H1 (cell line): ENCODE measurements around the gene CDK8. TPM values are rescaled to one million over a fixed set of nuclear protein-coding genes. Genes with fewer than 3 reads are reported as not detected.

ENCODE experiments used
- CTCF ChIA-PET: fragments of 300-600 bp; sonication (Branson Sonifier 250); formaldehyde crosslinking; loops from one replicate; lab custom pipeline; 2021; ENCODE audit not compliant: partially characterized antibody; lab: Charles Lee
- POLR2A ChIA-PET: fragments of 300-600 bp; sonication (Branson Sonifier 250); formaldehyde crosslinking; loops from one replicate; lab custom pipeline; 2021; ENCODE audit warnings: inconsistent platforms; ENCODE audit not compliant: partially characterized antibody; lab: Charles Lee
- DNase-seq, 2 experiments: peaks; one replicate each; pipeline versions ENCODE4 v3.0.0 to v3.0.0-alpha.2; 2010 to 2022; ENCODE audit warnings: low spot score in 2 of 2, low read depth in 1 of 2, mixed read lengths in 1 of 2
- FAIRE-seq: peaks from 2 replicates; lab custom pipeline; 2011; peaks lifted over from hg19 to GRCh38; lab: Jason Lieb, UNC
- H2AFZ ChIP-seq: 2 replicates; pipeline ENCODE4 v1.8.1; 2012; ENCODE audit warnings: low read length, inconsistent platforms
- H2AK5ac ChIP-seq: 2 replicates; pipeline ENCODE4 v1.6.1; 2013; ENCODE audit warnings: low read depth, low read length
- H2BK120ac ChIP-seq: replicated peaks from 2 replicates; pipeline ENCODE3; 2013; ENCODE audit warnings: low read depth, low read length, inconsistent platforms
- H2BK12ac ChIP-seq: 2 replicates; pipeline ENCODE4 v1.6.1; 2013; ENCODE audit warnings: low read depth, low read length
- H2BK15ac ChIP-seq: 2 replicates; pipeline ENCODE4 v1.6.1; 2013; ENCODE audit warnings: low read length
- H2BK20ac ChIP-seq: 2 replicates; pipeline ENCODE4 v1.6.1; 2013; ENCODE audit warnings: low read length
- H2BK5ac ChIP-seq: 2 replicates; pipeline ENCODE4 v1.6.1; 2013; ENCODE audit warnings: low read depth, low read length
- H3K14ac ChIP-seq: 2 replicates; pipeline ENCODE4 v1.6.1; 2013; ENCODE audit warnings: inconsistent platforms; ENCODE audit not compliant: insufficient read length
- H3K18ac ChIP-seq: 2 replicates; pipeline ENCODE4 v1.6.1; 2013; ENCODE audit warnings: low read length; ENCODE audit errors: extremely low read depth
- H3K23ac ChIP-seq: 2 replicates; pipeline ENCODE4 v1.6.1; 2013; ENCODE audit warnings: inconsistent platforms; ENCODE audit not compliant: insufficient read length
- H3K23me2 ChIP-seq: 2 replicates; pipeline ENCODE4 v1.6.1; 2013; ENCODE audit warnings: low read depth, low read length
- H3K27ac ChIP-seq: 2 replicates; pipeline ENCODE4 v1.6.1; 2011; ENCODE audit warnings: low read depth, low read length, inconsistent platforms
- H3K27me3 ChIP-seq, 4 experiments: replicated peaks in 1 of 4; 1 replicate in 1 of 4; 2 replicates in 3 of 4; pipeline versions ENCODE4 v1.6.1 to v1.8.1; 2011 to 2013; ENCODE audit warnings: low read length in 3 of 4, mild to moderate bottlenecking in 3 of 4, inconsistent platforms in 2 of 4, mixed read lengths in 2 of 4, moderate library complexity in 1 of 4; ENCODE audit not compliant: control insufficient read depth in 3 of 4, insufficient read depth in 3 of 4; ENCODE audit errors: extremely low read depth in 1 of 4
- H3K36me3 ChIP-seq, 4 experiments: 2 replicates each; pipeline versions ENCODE4 v1.6.1 to v1.8.1; 2011 to 2013; ENCODE audit warnings: mild to moderate bottlenecking in 4 of 4, low read length in 3 of 4, moderate library complexity in 2 of 4, control low read depth in 1 of 4, inconsistent platforms in 1 of 4; ENCODE audit not compliant: insufficient read depth in 4 of 4, control insufficient read depth in 2 of 4
- H3K4ac ChIP-seq: replicated peaks from 2 replicates; pipeline ENCODE3; 2013; ENCODE audit warnings: low read length, low read depth, mixed read lengths, inconsistent platforms; ENCODE audit not compliant: insufficient read length
- H3K4me1 ChIP-seq, 4 experiments: replicated peaks in 1 of 4; 1 replicate in 1 of 4; 2 replicates in 3 of 4; pipeline versions ENCODE4 v1.6.1 to v1.8.1; 2011 to 2013; ENCODE audit warnings: low read length in 3 of 4, inconsistent platforms in 2 of 4, mixed read lengths in 1 of 4; ENCODE audit not compliant: insufficient read depth in 4 of 4, control insufficient read depth in 3 of 4
- H3K4me2 ChIP-seq, 2 experiments: 2 replicates each; pipeline versions ENCODE4 v1.6.1 to v1.8.1; 2011 to 2013; ENCODE audit warnings: low read depth in 2 of 2, low read length in 2 of 2, control low read depth in 1 of 2, inconsistent platforms in 1 of 2, mild to moderate bottlenecking in 1 of 2; ENCODE audit not compliant: insufficient read depth in 1 of 2
- H3K4me3 ChIP-seq, 4 experiments: fragments of 200-600, 300-600 bp in 1 of 4; sonication (generic), shearing (Covaris generic), sonication (Bioruptor Twin) in 1 of 4; 2 replicates each; pipeline versions ENCODE4 v1.5.1 to v1.8.1; 2011 to 2016; ENCODE audit warnings: low read length in 4 of 4, low read depth in 3 of 4, control low read depth in 2 of 4, inconsistent platforms in 2 of 4, mild to moderate bottlenecking in 2 of 4, mixed read lengths in 1 of 4, moderate library complexity in 1 of 4; ENCODE audit not compliant: insufficient read depth in 2 of 4; ENCODE audit errors: extremely low read depth in 1 of 4
- H3K56ac ChIP-seq: replicated peaks from 2 replicates; pipeline ENCODE3; 2013; ENCODE audit warnings: low read depth, mild to moderate bottlenecking, mixed read lengths, low read length, inconsistent platforms; ENCODE audit not compliant: insufficient read length
- H3K79me1 ChIP-seq: 2 replicates; pipeline ENCODE4 v1.6.1; 2013; ENCODE audit warnings: low read depth, low read length, control low read depth
- H3K79me2 ChIP-seq, 2 experiments: 2 replicates each; pipeline versions ENCODE4 v1.6.1 to v1.8.1; 2012 to 2013; ENCODE audit warnings: low read length in 2 of 2, mild to moderate bottlenecking in 2 of 2, inconsistent platforms in 1 of 2; ENCODE audit not compliant: insufficient read depth in 2 of 2, control insufficient read depth in 1 of 2
- H3K9ac ChIP-seq, 4 experiments: replicated peaks in 1 of 4; 1 replicate in 1 of 4; 2 replicates in 3 of 4; pipeline versions ENCODE4 v1.6.1 to v1.8.1; 2011 to 2013; ENCODE audit warnings: low read depth in 3 of 4, low read length in 3 of 4, control low read depth in 2 of 4, mild to moderate bottlenecking in 2 of 4, moderate library complexity in 2 of 4, inconsistent platforms in 1 of 4; ENCODE audit errors: extremely low read depth in 1 of 4
- H3K9me3 ChIP-seq, 2 experiments: 2 replicates each; pipeline versions ENCODE4 v1.6.1 to v1.8.1; 2012 to 2013; ENCODE audit warnings: mild to moderate bottlenecking in 2 of 2, moderate library complexity in 2 of 2, control low read depth in 1 of 2, inconsistent platforms in 1 of 2, low read depth in 1 of 2, low read length in 1 of 2, mixed read lengths in 1 of 2; ENCODE audit not compliant: insufficient read depth in 2 of 2
- H4K20me1 ChIP-seq, 2 experiments: replicated peaks in 1 of 2; 2 replicates each; pipeline versions ENCODE3 to v1.8.1; 2011 to 2013; ENCODE audit warnings: inconsistent platforms in 2 of 2, low read length in 2 of 2, mild to moderate bottlenecking in 1 of 2; ENCODE audit not compliant: insufficient read depth in 2 of 2, control insufficient read depth in 1 of 2
- H4K5ac ChIP-seq: 2 replicates; pipeline ENCODE4 v1.6.1; 2013; ENCODE audit warnings: low read length, low read depth, mixed read lengths, inconsistent platforms; ENCODE audit not compliant: insufficient read length
- H4K8ac ChIP-seq: 2 replicates; pipeline ENCODE4 v1.8.0; 2013; ENCODE audit warnings: mild to moderate bottlenecking, moderate library complexity, low read length, inconsistent platforms; ENCODE audit not compliant: insufficient read depth; ENCODE audit errors: extremely low read depth
- H4K91ac ChIP-seq: replicated peaks from 2 replicates; pipeline ENCODE3; 2013; ENCODE audit warnings: low read length, mixed read lengths, inconsistent platforms; ENCODE audit not compliant: insufficient read length
- ATF2 ChIP-seq: IDR thresholded peaks from 2 replicates; pipeline ENCODE4 v1.6.1; 2012; ENCODE audit warnings: low read length, inconsistent platforms
- BRCA1 ChIP-seq: IDR thresholded peaks from 2 replicates; pipeline ENCODE4 v1.6.1; 2012; ENCODE audit warnings: low read depth, low read length, improper control_type of control experiment
- CREB1 ChIP-seq: IDR thresholded peaks from 2 replicates; pipeline ENCODE4 v1.6.1; 2012; ENCODE audit warnings: inconsistent platforms
- E2F6 ChIP-seq: IDR thresholded peaks from 2 replicates; pipeline ENCODE4 v1.6.1; 2012; ENCODE audit warnings: inconsistent platforms
- EGR1 ChIP-seq: IDR thresholded peaks from 2 replicates; pipeline ENCODE4 v1.6.1; 2011; ENCODE audit warnings: low read depth, low read length, borderline replicate concordance
- FOSL1 ChIP-seq: IDR thresholded peaks from 2 replicates; pipeline ENCODE4 v1.6.1; 2011; ENCODE audit warnings: mild to moderate bottlenecking, low read depth, low read length, moderate library complexity; ENCODE audit not compliant: insufficient read depth
- JUND ChIP-seq: IDR thresholded peaks from 2 replicates; pipeline ENCODE4 v1.6.1; 2011; ENCODE audit warnings: mild to moderate bottlenecking, improper control_type of control experiment, low read length
- KDM4A ChIP-seq: IDR thresholded peaks from one replicate; pipeline ENCODE4 v1.7.1; 2012; ENCODE audit warnings: low read depth, mild to moderate bottlenecking, moderate library complexity, low read length, inconsistent platforms; ENCODE audit not compliant: severe bottlenecking
- POU5F1 ChIP-seq: IDR thresholded peaks from 2 replicates; pipeline ENCODE4 v1.6.1; 2011; ENCODE audit warnings: low read depth, mild to moderate bottlenecking, low read length, moderate library complexity
- SIX5 ChIP-seq: IDR thresholded peaks from 2 replicates; pipeline ENCODE4 v1.6.1; 2011; ENCODE audit warnings: mild to moderate bottlenecking, low read depth, low read length
- USF2 ChIP-seq: IDR thresholded peaks from 2 replicates; pipeline ENCODE4 v1.6.1; 2011; ENCODE audit warnings: low read length, improper control_type of control experiment
- ZNF274 ChIP-seq: IDR thresholded peaks from 2 replicates; pipeline ENCODE4 v1.7.0; 2012; ENCODE audit warnings: low read length, borderline replicate concordance; ENCODE audit errors: extremely low read depth
- WGBS, 2 experiments: shearing (Covaris generic) in 1 of 2; methylation state at CpG; one replicate each; pipeline versions ENCODE4 v1.1.6 to v1.1.7; 2013 to 2015; ENCODE audit warnings: low lambda C conversion rate in 2 of 2, mixed read lengths in 2 of 2, inconsistent platforms in 1 of 2, low coverage in 1 of 2, missing lambda C conversion rate in 1 of 2; ENCODE audit not compliant: insufficient replicate concordance in 2 of 2, insufficient coverage in 1 of 2, insufficient read length in 1 of 2; ENCODE audit errors: extremely low coverage in 1 of 2, missing lambda C conversion rate in 1 of 2; 5-methylcytosine and 5-hydroxymethylcytosine counted together
- polyA plus RNA-seq, 7 experiments: library from polyadenylated mRNA; depleted of rRNA in 3 of 7; stranded (reverse) in 5 of 7; unstranded in 2 of 7; fragments of >200 nt in 5 of 7; fragments of 200-250 nt in 2 of 7; gene quantifications; 1 replicate in 5 of 7; 2 replicates in 1 of 7; 4 replicates in 1 of 7; pipeline versions ENCODE4 v1.2.1 to v1.2.3, GENCODE V29; 2011 to 2013; ENCODE audit warnings: missing spikeins in 2 of 7, mixed read lengths in 2 of 7
- total RNA-seq: library from RNA; stranded (reverse); fragmentation: NEBNext Ultra II Directional; extraction: Animal tissue kit (Norgen Biotek cat#: 25700); gene quantifications from 2 replicates; pipeline ENCODE4 v1.2.1, GENCODE V29; 2021

The CDK8 gene
- total and polyA plus RNA-seq, 2 of the 8 experiments (the other 6 are each of a cell fraction or from before 2014, with no cell fraction given), result 22.1 to 25.6 TPM

GRCh38 chr13:26411206-26411605, 157.3 kb downstream of the CDK8 start:
- Histone ChIP-seq H3K23ac (no peak overlapping the region), H2AFZ (no peak overlapping the region), H3K27me3 (no peaks in the 10 kb centered on the region), H2BK20ac (no peak overlapping the region), H4K91ac (no peak overlapping the region), H3K4me3 (no peak overlapping the region), H2BK15ac (no peak overlapping the region), H4K5ac (no peak overlapping the region), H3K9ac (no peak overlapping the region), H3K9me3 (no peaks in the 10 kb centered on the region), H3K79me2 (no peaks in the 10 kb centered on the region), H3K14ac (no peak overlapping the region), H2BK120ac (no peak overlapping the region), H2BK12ac (no peak overlapping the region), H3K36me3 (no peaks in the 10 kb centered on the region), H3K79me1 (no peaks in the 10 kb centered on the region), H3K56ac (no peak overlapping the region), H2BK5ac (no peak overlapping the region), H3K18ac (no peak overlapping the region), H3K4ac (no peak overlapping the region), H4K8ac (no peak overlapping the region), H4K20me1 (no peaks in the 10 kb centered on the region), H3K4me2 (no peak overlapping the region), H3K23me2 (no peaks in the 10 kb centered on the region), H2AK5ac (no peak overlapping the region), H3K27ac (no peak overlapping the region), H3K4me1 (no peaks in the 10 kb centered on the region; a peak in 1 of 7 replicates)
- no peak for DNase-seq
- ChIA-PET POLR2A (no interaction called here), CTCF (interaction anchor here (1.0 to 3.6 kb wide), 2 partner anchors 34 to 287 kb away, joined by 3 to 11 read pairs; no protein-coding TSS in a partner anchor)
- FAIRE-seq, result no peak
- 90% methylated on average over 3 of the region's 3 CpGs; no CpG with 5 or more reads in 1 of the 2 experiments for WGBS, 2 experiments
- no peak for TF ChIP-seq ZNF274
- no peak for TF ChIP-seq USF2
- TF ChIP-seq EGR1, result no peak
- no peak for TF ChIP-seq BRCA1
- TF ChIP-seq JUND, result no peak
- no peak for TF ChIP-seq CREB1
- no peak for TF ChIP-seq ATF2
- no peak for TF ChIP-seq FOSL1
- TF ChIP-seq SIX5, result no peak
- no peak for TF ChIP-seq KDM4A
- TF ChIP-seq E2F6, result no peak
- TF ChIP-seq POU5F1, result no peak
